Subcutaneous preadipocyte (primary cell): ENCODE data around the gene ZBTB1. TPM values are rescaled to one million over a fixed set of nuclear protein-coding genes. Genes with fewer than 3 reads are reported as not detected.

Experiments used
- small RNA-seq: library from RNA; depleted of rRNA; stranded (forward); fragments of <200 nt; gene quantifications from one replicate; pipeline ENCODE3, GENCODE V24; 2012
- total RNA-seq: library from RNA; depleted of rRNA; stranded (reverse); fragments of >200 nt; gene quantifications from 2 replicates; pipeline ENCODE4 v1.2.3, GENCODE V29; 2012

The ZBTB1 gene, protein sequence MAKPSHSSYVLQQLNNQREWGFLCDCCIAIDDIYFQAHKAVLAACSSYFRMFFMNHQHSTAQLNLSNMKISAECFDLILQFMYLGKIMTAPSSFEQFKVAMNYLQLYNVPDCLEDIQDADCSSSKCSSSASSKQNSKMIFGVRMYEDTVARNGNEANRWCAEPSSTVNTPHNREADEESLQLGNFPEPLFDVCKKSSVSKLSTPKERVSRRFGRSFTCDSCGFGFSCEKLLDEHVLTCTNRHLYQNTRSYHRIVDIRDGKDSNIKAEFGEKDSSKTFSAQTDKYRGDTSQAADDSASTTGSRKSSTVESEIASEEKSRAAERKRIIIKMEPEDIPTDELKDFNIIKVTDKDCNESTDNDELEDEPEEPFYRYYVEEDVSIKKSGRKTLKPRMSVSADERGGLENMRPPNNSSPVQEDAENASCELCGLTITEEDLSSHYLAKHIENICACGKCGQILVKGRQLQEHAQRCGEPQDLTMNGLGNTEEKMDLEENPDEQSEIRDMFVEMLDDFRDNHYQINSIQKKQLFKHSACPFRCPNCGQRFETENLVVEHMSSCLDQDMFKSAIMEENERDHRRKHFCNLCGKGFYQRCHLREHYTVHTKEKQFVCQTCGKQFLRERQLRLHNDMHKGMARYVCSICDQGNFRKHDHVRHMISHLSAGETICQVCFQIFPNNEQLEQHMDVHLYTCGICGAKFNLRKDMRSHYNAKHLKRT
- total RNA-seq, result 35.3 and 40.3 TPM in 2 replicates

DNA sequence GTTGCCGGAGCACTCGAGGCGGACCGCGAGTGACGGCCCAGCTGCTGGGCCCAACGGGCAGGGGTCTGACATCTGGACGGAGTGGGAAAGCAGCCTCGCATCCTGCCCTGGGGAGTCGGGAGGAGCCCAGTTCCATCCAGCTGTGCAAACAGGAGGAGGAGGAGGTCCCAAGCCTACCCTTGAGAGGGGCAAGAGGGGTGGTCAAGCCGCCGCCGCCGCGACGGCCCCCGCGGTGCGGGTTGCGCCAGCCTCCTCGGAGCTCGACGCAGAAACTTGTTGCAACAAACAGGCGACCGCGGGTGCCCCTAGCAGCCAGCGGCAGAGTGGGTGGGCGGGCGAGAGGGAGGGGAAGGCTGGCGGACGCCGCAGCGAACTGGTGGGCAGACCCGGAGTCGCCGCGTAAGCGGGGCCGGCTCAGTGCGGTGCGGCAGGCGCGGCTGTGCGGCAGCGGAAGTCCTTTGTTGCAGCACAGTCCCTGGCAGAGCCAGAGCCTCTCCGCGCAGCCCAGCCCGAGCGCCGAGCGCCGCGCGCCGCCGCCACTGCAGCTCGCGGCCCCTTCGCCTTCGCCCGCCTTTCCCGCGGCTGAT lies at the start of gene ZBTB1:
ZBTB1 (plus strand) TSS at position 461 of the 587 bp plus-strand sequence. CDS start 16,735 bp downstream, outside the sequence.

DNA sequence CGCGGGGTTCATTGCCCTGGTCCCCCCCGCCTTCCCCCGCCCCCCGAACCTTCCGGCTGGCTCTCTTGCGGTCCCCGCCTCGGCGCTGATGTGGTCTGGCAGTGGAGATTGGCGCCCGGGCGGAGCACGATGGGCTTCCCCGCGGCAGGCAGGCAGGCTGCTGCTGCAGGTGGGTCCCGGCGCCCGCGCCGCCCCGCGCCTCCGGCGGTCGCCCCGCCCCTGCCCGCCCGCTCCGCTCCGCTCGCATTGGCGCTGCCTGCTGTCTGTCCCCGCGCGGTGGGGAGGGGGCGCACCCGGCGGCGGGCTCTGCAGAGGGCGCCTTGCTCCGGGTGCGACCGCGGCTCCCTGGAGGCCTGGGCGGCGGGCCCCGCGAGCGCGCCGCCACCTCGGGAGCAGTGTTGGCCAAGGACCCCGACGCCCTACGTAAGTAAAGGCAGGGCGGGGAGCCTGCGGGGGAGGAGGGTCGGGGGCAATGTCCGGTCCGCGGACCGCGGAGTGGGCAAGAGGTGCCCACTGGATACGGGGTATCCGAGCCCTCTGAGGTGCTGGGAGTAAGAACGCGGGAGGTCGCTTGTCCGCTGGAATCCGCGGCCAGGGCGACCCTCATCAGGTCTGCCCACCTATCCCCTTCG lies 39.3 kb upstream of the ZBTB1 start, which contains the start of gene AKAP5:
AKAP5 (plus strand) TSS at position 309 of the 632 bp plus-strand sequence. CDS start 2,896 bp downstream, outside the sequence.

DNA sequence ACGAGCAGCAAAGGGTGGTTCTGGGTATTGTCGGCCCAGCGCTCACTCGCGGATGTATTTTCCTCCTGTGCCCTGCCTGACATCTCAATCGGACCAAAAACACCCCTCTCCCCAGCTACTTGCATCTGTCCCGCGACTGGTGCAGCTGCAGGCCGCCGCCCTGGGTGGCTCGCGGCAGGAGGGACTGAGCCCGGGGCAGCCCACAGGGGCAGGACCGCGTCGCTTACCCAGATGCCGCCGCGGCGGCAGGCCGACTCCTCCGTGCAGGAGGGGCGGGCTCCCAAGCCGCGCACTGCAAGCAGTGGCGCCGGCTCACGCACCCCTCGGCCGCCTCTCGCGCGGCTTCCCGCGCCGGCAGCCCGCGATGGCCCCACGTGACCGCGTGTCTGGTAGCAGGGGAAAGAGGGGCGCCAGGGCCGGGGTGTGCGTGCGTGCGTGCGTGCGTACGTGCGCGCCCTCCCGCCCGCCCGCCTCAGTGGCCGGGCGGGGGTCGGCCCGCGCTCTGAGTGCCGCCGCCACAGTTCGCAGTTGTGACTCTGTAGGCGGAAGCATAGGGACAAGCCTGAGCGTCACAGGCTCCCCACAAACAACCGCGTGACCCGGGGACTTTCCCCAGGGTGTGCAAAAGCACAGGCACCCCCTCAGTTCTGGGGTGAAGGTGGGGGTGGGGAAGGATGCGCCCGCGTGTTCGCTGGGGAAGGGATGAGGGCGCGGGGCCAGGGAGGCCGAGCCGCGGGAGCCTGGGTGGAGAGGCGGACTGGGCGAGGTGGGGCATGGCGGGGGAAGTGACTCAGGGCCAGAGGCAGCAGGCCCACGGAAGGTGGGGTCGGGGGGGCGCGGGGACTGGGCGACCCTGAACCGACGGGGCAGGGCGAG lies 898 bp upstream of the ZBTB1 start, which contains the start of gene ZBTB25:
ZBTB25 (minus strand) TSS at position 405 of the 876 bp plus-strand sequence. CDS start 13,305 bp downstream, outside the sequence.

DNA sequence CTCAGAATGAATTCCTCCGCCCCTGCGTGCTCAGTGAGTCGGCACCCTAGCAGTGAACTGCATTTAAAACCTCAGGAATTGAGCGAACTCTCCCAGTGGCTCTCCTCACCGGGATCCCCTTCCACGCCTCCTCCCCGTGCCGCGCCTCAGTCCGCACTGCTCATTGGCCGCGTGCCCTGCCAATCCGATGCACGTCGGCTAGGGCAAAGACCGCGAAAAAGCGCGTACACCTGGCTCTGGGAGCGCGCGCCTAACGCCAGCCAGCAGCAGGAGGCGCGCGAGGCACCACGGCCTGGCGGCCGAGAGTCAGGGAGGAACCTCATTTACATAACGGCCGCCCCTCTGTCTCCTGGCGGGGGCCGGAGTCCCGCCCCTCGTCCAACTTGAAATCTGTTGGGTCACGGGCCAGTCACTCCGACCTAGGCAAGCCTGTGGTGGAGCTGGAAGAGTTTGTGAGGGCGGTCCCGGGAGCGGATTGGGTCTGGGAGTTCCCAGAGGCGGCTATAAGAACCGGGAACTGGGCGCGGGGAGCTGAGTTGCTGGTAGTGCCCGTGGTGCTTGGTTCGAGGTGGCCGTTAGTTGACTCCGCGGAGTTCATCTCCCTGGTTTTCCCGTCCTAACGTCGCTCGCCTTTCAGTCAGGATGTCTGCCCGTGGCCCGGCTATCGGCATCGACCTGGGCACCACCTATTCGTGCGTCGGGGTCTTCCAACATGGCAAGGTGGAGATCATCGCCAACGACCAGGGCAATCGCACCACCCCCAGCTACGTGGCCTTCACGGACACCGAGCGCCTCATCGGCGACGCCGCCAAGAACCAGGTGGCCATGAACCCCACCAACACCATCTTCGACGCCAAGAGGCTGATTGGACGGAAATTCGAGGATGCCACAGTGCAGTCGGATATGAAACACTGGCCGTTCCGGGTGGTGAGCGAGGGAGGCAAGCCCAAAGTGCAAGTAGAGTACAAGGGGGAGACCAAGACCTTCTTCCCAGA lies 35.9 kb downstream of the ZBTB1 start, which contains the start of gene HSPA2:
HSPA2 (plus strand) TSS at position 534 of the 995 bp plus-strand sequence; CDS start at position 643, 109 bp downstream.

DNA sequence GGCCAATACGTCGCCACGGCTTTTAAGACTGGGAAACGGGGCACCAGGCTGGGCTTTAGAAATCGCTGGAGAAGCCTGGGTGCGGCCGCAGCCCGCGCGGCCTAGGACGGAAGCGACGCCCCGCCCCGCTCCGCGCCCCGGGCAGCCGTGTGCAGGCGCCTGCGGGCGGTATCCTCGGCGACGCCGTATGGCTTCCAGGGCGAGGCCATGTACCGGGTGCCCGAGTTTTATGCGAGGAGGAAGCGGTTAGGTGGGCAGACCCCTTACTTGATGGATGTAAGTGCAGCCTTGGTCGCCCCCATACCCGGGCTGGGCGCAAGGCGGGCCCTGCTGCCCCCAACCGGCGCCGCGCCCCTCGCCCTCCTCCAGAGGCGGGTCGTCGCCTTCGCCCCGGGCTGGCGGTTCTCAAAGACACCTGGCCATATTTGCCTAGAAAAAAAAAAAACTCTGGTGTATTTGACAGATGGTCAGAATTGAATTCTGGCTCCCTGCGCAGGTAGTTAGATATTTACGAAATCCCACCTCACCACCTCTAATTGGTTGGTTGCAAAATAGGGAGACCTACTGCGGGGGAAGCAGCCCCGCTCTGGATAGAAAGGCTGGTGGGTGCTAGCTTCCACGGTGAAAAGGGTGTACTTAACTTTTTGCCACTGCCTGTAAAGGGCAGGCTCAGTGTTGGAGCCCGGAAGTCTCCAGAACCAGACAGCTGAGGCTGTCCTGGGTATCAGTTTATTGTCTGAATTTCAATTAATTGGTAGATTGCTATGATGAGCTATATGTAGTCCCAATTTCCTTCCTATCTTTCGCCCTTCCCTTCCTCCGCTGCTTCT lies 45.4 kb downstream of the ZBTB1 start, which contains the start of gene PPP1R36:
PPP1R36 (plus strand) TSS at position 171 of the 830 bp plus-strand sequence; CDS start at position 208, 37 bp downstream.

Small RNAs within 50 kb of the gene (small RNA-seq; reads per million reads assigned to genes)
- not detected for gene AL049869.4

Other genes starting within 250 kb of the ZBTB1 start
- gene ESR2, start 210.4 kb upstream of the ZBTB1 start, total RNA-seq, result under 0.01 TPM in 1 of 2 replicates, not detected in the other
- gene MTHFD1, start 116.4 kb upstream of the ZBTB1 start, total RNA-seq, result 48.5 and 70.0 TPM in 2 replicates
- under 0.01 and 0.20 TPM in 2 replicates for gene AKAP5, start 39.3 kb upstream of the ZBTB1 start, total RNA-seq
- 6.2 and 7.2 TPM in 2 replicates for gene ZBTB25, start 932 bp upstream of the ZBTB1 start, total RNA-seq
- gene HSPA2, start 36.0 kb downstream of the ZBTB1 start, total RNA-seq, result 0.73 and 1.2 TPM in 2 replicates
- gene PPP1R36, start 45.2 kb downstream of the ZBTB1 start, total RNA-seq, result 0.20 TPM in 1 of 2 replicates, not detected in the other
- gene PLEKHG3, start 199.7 kb downstream of the ZBTB1 start, total RNA-seq, result 0.73 and 2.7 TPM in 2 replicates